SH-SY5Y (cell line): Measurements from ENCODE around the gene TREML2.

ENCODE experiments used
- GATA2 ChIP-seq: IDR thresholded peaks from 2 replicates; pipeline ENCODE4 v1.6.1; 2011; ENCODE audit warnings: mild to moderate bottlenecking, low read depth, low read length
- GATA3 ChIP-seq: IDR thresholded peaks from 2 replicates; pipeline ENCODE4 v1.6.1; 2011; ENCODE audit warnings: low read depth, mild to moderate bottlenecking, low read length, moderate library complexity

- no peak for TF ChIP-seq GATA2
- no peak for TF ChIP-seq GATA3
These were observed 38.1 kb downstream of the TREML2 start, which contains the start of gene TREM2 for GRCh38 chr6:41162687-41163418.
